ENCODE data around the gene PRSS22.
A peak's percentile ranks its signal among the peaks of the same experiment; 100 is the strongest.

DNA sequence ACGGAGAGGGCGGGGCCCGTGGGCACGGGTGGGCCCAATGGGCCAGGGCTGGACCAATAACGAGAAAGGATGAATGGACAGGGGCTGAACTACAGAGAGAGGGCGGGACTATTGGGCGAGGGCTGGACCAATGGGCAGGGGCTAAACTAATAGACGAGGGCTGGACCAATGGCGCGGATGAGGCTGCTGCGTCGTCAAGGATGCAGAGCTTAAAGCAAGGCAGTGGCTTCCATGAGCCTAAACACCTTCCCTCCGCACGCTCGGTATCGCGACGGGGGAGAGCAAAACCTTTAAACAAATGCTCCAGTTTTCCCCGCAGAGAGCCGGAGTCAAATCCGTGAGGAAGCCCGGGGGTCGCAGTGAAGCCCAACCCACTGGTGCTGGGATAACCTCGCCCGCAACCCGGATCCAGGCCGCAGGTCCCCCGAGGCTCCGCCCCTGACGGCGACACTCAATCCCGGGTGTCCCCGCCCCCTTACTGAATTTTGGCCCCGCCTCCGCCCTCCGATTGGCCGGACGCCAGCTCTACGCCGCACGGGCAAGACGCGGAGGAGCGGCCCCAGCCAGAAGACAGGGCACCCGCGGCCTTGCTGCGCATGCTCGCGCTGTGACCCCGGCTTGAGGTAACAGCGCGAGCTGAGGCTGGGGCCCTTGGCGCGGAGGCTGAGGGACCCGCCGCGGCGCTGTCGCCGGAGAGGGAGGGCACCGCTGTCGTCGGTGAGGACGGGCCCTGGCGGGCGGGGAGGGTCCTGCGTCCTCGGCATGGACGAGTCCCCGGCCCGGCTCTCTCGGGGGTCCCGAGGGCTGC, 24.9 kb upstream of the PRSS22 start, which contains the start of gene FLYWCH2:
- TF ChIP-seq POLR2A (IDR thresholded peaks at IDR 0.05) (peak; percentile 64), POLR2AphosphoS5 (IDR thresholded peaks at IDR 0.05) (peak; percentile 74 to 82 (median 76))
- TF ChIP-seq, protein P1, sequence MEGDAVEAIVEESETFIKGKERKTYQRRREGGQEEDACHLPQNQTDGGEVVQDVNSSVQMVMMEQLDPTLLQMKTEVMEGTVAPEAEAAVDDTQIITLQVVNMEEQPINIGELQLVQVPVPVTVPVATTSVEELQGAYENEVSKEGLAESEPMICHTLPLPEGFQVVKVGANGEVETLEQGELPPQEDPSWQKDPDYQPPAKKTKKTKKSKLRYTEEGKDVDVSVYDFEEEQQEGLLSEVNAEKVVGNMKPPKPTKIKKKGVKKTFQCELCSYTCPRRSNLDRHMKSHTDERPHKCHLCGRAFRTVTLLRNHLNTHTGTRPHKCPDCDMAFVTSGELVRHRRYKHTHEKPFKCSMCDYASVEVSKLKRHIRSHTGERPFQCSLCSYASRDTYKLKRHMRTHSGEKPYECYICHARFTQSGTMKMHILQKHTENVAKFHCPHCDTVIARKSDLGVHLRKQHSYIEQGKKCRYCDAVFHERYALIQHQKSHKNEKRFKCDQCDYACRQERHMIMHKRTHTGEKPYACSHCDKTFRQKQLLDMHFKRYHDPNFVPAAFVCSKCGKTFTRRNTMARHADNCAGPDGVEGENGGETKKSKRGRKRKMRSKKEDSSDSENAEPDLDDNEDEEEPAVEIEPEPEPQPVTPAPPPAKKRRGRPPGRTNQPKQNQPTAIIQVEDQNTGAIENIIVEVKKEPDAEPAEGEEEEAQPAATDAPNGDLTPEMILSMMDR (IDR thresholded peaks at IDR 0.05), result peak in 2 of 3 donors; percentile 14 to 44

All from breast epithelium (tissue), 3 donors.